HepG2 (cell line): ENCODE results near the gene SFPQ. TPM values are rescaled to one million over a fixed set of nuclear protein-coding genes. Genes with fewer than 3 reads are reported as not detected.

Source experiments
- ARNT2 ChIP-seq: sonication (generic); formaldehyde crosslinking; IDR thresholded peaks from 2 replicates; pipeline ENCODE4 v1.8.0; 2022; ENCODE audit warnings: mild to moderate bottlenecking, low read depth, missing genetic modification reagents, moderate library complexity
- GABPA ChIP-seq, 2 experiments: IDR thresholded peaks; 2 replicates each; pipeline ENCODE4 v1.6.1; 2011 to 2016; ENCODE audit warnings: low read depth in 2 of 2, low read length in 1 of 2, missing biosample characterization in 1 of 2, missing genetic modification characterization in 1 of 2
- HNRNPL ChIP-seq: fragments of 200-400 bp; formaldehyde crosslinking; IDR thresholded peaks from 2 replicates; pipeline ENCODE4 v1.6.1; 2017; ENCODE audit warnings: mild to moderate bottlenecking, low read depth, low read length
- KDM2A ChIP-seq: sonication (generic); formaldehyde crosslinking; IDR thresholded peaks from 2 replicates; pipeline ENCODE4 v1.4.0; 2020; ENCODE audit warnings: low read depth, missing genetic modification reagents, borderline replicate concordance
- POLR2AphosphoS2 ChIP-seq: IDR thresholded peaks from 2 replicates; pipeline ENCODE4 v1.6.1; 2011; ENCODE audit warnings: low read depth, low read length, improper control_type of control experiment
- POLR2AphosphoS5 ChIP-seq: IDR thresholded peaks from 2 replicates; pipeline ENCODE4 v1.6.1; 2012; ENCODE audit warnings: low read depth, low read length
- PPARG ChIP-seq: conservative IDR thresholded peaks from 2 replicates; pipeline ENCODE4 v1.6.1; 2016; ENCODE audit warnings: missing biosample characterization, missing genetic modification reagents
- PTBP1 ChIP-seq: fragments of 200-400 bp; formaldehyde crosslinking; IDR thresholded peaks from 2 replicates; pipeline ENCODE4 v1.6.1; 2018; ENCODE audit warnings: low read length, low read depth; ENCODE audit not compliant: poor library complexity, severe bottlenecking
- RBFOX2 ChIP-seq: fragments of 200-400 bp; formaldehyde crosslinking; IDR thresholded peaks from 2 replicates; pipeline ENCODE4 v1.6.1; 2017; ENCODE audit warnings: low read depth, mild to moderate bottlenecking, low read length
- RFX1 ChIP-seq: fragments of 450-650 bp; IDR thresholded peaks from 2 replicates; pipeline ENCODE4 v1.6.1; 2017
- SIX1 ChIP-seq: sonication (generic); formaldehyde crosslinking; IDR thresholded peaks from 2 replicates; pipeline ENCODE4 v1.4.0; 2020; ENCODE audit warnings: missing genetic modification reagents, borderline replicate concordance
- TERF1 ChIP-seq: sonication (generic); formaldehyde crosslinking; IDR thresholded peaks from 2 replicates; pipeline ENCODE4 v1.8.0; 2022; ENCODE audit warnings: mild to moderate bottlenecking, missing genetic modification reagents, moderate library complexity
- TSC22D2 ChIP-seq: sonication (generic); formaldehyde crosslinking; IDR thresholded peaks from 2 replicates; pipeline ENCODE4 v1.5.1; 2020; ENCODE audit warnings: missing genetic modification reagents, mild to moderate bottlenecking, borderline replicate concordance
- ZBTB42 ChIP-seq: sonication (generic); formaldehyde crosslinking; IDR thresholded peaks from 2 replicates; pipeline ENCODE4 v1.5.0; 2020; ENCODE audit warnings: mild to moderate bottlenecking, missing genetic modification reagents
- ZNF292 ChIP-seq: sonication (generic); formaldehyde crosslinking; IDR thresholded peaks from 2 replicates; pipeline ENCODE4 v1.8.1; 2022; ENCODE audit warnings: mild to moderate bottlenecking, low read depth, missing genetic modification reagents, borderline replicate concordance
- polyA plus RNA-seq, 8 experiments: library from polyadenylated mRNA; depleted of rRNA in 3 of 8; stranded (reverse) in 7 of 8; unstranded in 1 of 8; fragments of >200 nt; fragmentation: Illumina TruSeq in 4 of 8; extraction: Trizol in 4 of 8; gene quantifications; 2 replicates each; pipeline versions ENCODE4 v1.2.1 to v1.2.3, GENCODE V29; 2011 to 2016; ENCODE audit warnings: low read depth in 4 of 8, missing spikeins in 1 of 8, mixed read lengths in 1 of 8; ENCODE audit not compliant: insufficient read depth in 1 of 8
- total RNA-seq, 5 experiments: library from RNA; depleted of rRNA; stranded (reverse); fragments of >200 nt; fragmentation: Illumina TruSeq; extraction: Trizol; gene quantifications; 2 replicates each; pipeline ENCODE4 v1.2.3, GENCODE V29; 2016; ENCODE audit warnings: low read depth in 1 of 5
- TF ChIP-seq, protein P1 (sequence below): IDR thresholded peaks from 2 replicates; pipeline ENCODE4 v1.6.1; 2012; ENCODE audit warnings: inconsistent platforms
- TF ChIP-seq, protein P2 (sequence below): sonication (generic); formaldehyde crosslinking; conservative IDR thresholded peaks from 2 replicates; pipeline ENCODE4 v1.8.0; 2022; ENCODE audit warnings: low read depth, missing genetic modification reagents
- TF ChIP-seq, protein P3 (sequence below): sonication (generic); formaldehyde crosslinking; IDR thresholded peaks from 2 replicates; pipeline ENCODE4 v1.5.1; 2020; ENCODE audit warnings: mild to moderate bottlenecking, missing genetic modification reagents, moderate library complexity
- TF ChIP-seq, protein P4 (sequence below): sonication (generic); formaldehyde crosslinking; IDR thresholded peaks from 2 replicates; pipeline ENCODE4 v1.9.0; 2022; ENCODE audit warnings: low read depth, missing genetic modification reagents

The SFPQ gene
- total and polyA plus RNA-seq, 2 of the 13 experiments (the other 11 are each of a cell fraction or from before 2014, with no cell fraction given) = 101 to 292 TPM

DNA sequence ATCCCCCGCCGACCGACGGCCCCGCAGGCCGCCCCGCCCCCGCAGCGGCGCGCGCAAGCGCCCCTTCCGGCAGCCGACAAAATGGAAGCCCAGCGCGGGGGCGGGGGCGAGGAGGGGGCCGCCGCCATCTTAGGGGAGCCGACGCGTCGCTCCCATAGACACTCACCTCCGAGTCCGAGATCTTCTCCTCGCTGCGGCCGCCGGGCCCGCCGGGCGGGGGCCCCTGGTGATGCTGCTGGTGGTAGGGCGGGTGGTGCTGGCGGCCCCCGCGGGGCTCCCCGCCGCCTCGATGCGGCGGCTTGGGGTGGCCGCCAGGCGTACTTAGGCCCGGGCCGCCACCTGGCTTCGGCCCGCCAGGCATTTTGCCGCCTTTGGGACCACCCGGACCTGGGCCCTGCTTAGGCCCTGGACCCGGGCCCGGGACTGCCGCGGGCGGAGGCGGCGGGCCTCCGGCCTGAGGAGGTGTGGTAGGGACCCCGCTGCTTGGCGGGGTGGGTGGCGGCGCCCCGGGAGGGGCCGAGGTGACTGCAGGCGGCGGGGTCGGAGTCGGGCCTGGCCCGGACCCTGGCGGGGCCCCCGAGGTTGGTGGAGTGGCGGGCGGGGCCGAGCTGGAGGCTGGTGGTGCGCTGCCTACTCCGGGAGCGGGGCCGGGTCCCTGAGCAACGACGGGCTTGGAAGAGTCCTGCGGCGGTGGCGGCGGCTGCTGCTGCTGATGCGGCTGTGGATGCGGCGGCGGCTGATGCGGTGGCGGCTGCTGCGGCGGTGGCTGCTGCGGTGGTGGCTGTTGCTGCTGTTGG, 691 bp downstream of the SFPQ start (continued):
- 0 out of 2 replicates have a peak, but pooled peaks have one; percentile 27 for TF ChIP-seq GABPA (IDR thresholded peaks at IDR 0.05; ENCODE audit: low read depth, low read length)
- TF ChIP-seq GABPA (CRISPR knock-in tag; IDR thresholded peaks at IDR 0.05; ENCODE audit: low read depth) = peak; percentile 25; the same call in 1 of the 2 replicates
- TF ChIP-seq POLR2AphosphoS2 = no peak
- TF ChIP-seq SIX1 (CRISPR knock-in tag) = no peak
- peak; percentile 5; the same call in 1 of the 2 replicates for TF ChIP-seq TERF1 (CRISPR knock-in tag)
- TF ChIP-seq PTBP1 = no peak
- peak; percentile 9 for TF ChIP-seq POLR2AphosphoS5
- TF ChIP-seq KDM2A (CRISPR knock-in tag) = peak; percentile 67
- no peak for TF ChIP-seq ZNF292 (CRISPR knock-in tag)
- TF ChIP-seq ARNT2 = peak; percentile 26; the same call in 1 of the 2 replicates
- TF ChIP-seq, protein P1, sequence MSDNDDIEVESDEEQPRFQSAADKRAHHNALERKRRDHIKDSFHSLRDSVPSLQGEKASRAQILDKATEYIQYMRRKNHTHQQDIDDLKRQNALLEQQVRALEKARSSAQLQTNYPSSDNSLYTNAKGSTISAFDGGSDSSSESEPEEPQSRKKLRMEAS = 0 out of 2 replicates have a peak, but pooled peaks have one; percentile 39
- TF ChIP-seq, protein P2, sequence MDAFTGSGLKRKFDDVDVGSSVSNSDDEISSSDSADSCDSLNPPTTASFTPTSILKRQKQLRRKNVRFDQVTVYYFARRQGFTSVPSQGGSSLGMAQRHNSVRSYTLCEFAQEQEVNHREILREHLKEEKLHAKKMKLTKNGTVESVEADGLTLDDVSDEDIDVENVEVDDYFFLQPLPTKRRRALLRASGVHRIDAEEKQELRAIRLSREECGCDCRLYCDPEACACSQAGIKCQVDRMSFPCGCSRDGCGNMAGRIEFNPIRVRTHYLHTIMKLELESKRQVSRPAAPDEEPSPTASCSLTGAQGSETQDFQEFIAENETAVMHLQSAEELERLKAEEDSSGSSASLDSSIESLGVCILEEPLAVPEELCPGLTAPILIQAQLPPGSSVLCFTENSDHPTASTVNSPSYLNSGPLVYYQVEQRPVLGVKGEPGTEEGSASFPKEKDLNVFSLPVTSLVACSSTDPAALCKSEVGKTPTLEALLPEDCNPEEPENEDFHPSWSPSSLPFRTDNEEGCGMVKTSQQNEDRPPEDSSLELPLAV (CRISPR knock-in tag) = no peak
- TF ChIP-seq ZBTB42 (CRISPR knock-in tag) = 0 out of 2 replicates have a peak, but pooled peaks have one; percentile 12
- no peak for TF ChIP-seq HNRNPL
- TF ChIP-seq TSC22D2 = no peak
- peak; percentile 88 for TF ChIP-seq RBFOX2
- no peak for TF ChIP-seq PPARG
- TF ChIP-seq, protein P3, sequence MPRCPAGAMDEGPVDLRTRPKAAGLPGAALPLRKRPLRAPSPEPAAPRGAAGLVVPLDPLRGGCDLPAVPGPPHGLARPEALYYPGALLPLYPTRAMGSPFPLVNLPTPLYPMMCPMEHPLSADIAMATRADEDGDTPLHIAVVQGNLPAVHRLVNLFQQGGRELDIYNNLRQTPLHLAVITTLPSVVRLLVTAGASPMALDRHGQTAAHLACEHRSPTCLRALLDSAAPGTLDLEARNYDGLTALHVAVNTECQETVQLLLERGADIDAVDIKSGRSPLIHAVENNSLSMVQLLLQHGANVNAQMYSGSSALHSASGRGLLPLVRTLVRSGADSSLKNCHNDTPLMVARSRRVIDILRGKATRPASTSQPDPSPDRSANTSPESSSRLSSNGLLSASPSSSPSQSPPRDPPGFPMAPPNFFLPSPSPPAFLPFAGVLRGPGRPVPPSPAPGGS (CRISPR knock-in tag) = no peak
- TF ChIP-seq, protein P4, sequence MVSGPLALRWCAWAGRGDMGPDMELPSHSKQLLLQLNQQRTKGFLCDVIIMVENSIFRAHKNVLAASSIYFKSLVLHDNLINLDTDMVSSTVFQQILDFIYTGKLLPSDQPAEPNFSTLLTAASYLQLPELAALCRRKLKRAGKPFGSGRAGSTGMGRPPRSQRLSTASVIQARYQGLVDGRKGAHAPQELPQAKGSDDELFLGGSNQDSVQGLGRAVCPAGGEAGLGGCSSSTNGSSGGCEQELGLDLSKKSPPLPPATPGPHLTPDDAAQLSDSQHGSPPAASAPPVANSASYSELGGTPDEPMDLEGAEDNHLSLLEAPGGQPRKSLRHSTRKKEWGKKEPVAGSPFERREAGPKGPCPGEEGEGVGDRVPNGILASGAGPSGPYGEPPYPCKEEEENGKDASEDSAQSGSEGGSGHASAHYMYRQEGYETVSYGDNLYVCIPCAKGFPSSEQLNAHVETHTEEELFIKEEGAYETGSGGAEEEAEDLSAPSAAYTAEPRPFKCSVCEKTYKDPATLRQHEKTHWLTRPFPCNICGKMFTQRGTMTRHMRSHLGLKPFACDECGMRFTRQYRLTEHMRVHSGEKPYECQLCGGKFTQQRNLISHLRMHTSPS (CRISPR knock-in tag) = no peak
- no peak for TF ChIP-seq RFX1
